H7 (cell line): Measurements from ENCODE around the gene HOMEZ. TPM values are rescaled to one million over a fixed set of nuclear protein-coding genes. Genes with fewer than 3 reads are reported as not detected.

Experiments
- DNase-seq: peaks from one replicate; pipeline ENCODE4 v3.0.0; 2012
- H3K27me3 ChIP-seq: 2 replicates; pipeline ENCODE4 v1.6.0; 2011; ENCODE audit warnings: mild to moderate bottlenecking, low read length; ENCODE audit not compliant: control insufficient read depth, insufficient read depth
- H3K36me3 ChIP-seq: replicated peaks from 2 replicates; pipeline ENCODE4 v1.5.1; 2011; ENCODE audit warnings: low read length; ENCODE audit not compliant: control insufficient read depth, insufficient read depth
- H3K4me3 ChIP-seq: 2 replicates; pipeline ENCODE4 v1.5.1; 2011; ENCODE audit warnings: low read depth, mild to moderate bottlenecking, control low read depth, low read length, moderate library complexity; ENCODE audit not compliant: insufficient read depth
- total RNA-seq: library from RNA; depleted of rRNA; stranded (reverse); fragments of >200 nt; shearing (Covaris generic); gene quantifications from 2 replicates; pipeline ENCODE4 v1.2.3, GENCODE V29; 2014

Gene HOMEZ
- total RNA-seq, 1 experiment from 2014 or later: 5.9 TPM

DNA sequence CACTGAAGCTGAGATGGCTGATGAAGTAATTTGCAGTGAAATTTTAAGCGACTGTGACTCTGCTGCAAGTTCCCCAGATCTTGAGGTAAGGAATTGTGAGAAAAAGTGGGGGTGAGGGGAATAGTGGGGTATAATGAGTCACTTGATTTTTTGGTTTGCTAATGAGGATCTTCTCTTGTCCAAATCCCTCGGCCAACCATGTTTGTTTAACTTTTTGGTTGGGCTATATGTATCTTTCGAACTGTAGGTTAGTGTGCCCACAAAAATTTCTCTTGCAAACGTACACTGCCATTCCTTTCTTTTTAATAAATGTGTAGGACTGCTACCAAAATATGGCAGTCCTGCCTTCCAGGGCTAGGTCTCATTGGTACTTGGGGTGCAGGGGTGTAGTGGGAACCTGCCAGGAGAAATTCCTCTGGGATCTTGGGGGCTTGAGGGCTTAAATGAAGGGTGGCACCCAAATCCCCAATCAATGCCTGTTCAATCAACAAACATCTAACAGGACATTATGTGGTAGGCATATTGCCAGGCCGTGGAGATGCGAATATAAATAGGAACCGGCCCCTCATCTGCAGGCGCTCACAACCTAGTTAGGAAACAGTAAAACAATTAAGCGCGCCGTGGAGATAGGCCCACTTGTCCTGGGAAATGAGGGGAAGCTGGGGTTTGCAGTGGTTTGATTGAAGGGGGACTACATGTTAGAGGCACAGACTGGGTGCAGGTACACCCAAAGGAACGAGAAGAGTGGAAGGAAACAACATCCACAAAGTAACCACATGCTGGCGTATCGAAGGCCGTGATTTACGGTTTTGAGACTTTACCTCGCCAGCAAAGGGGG is 34.0 kb upstream of the HOMEZ start:
- no peak for DNase-seq
- H3K27me3 ChIP-seq: no peaks in the 10 kb centered on the region
- peak overlapping the region; percentile 56 for H3K4me3 ChIP-seq
- peaks cover 19% of the 10 kb centered on the region for H3K36me3 ChIP-seq

DNA sequence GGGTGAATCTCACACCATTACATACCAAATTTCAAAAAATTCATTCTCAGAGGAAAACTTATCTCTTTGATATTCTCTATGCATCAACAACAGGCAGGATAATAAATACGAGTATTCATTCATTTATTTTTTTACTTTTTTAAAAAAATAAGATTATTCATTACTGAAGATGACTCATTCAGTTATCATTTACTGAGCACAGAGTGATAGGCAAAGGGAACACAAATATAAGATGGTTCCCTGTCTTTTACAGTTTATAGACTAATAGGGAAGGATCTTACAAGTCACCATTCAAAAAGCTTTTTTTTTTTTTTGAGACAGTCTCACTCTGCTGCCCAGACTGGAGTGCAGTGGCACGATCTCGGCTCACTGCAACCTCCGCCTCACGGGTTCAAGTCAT is 30.4 kb upstream of the HOMEZ start:
- H3K36me3 ChIP-seq: no peaks in the 10 kb centered on the region; the same call in 1 of the 2 replicates
- no peak overlapping the region for H3K4me3 ChIP-seq
- no peak for DNase-seq
- no peaks in the 10 kb centered on the region for H3K27me3 ChIP-seq

DNA sequence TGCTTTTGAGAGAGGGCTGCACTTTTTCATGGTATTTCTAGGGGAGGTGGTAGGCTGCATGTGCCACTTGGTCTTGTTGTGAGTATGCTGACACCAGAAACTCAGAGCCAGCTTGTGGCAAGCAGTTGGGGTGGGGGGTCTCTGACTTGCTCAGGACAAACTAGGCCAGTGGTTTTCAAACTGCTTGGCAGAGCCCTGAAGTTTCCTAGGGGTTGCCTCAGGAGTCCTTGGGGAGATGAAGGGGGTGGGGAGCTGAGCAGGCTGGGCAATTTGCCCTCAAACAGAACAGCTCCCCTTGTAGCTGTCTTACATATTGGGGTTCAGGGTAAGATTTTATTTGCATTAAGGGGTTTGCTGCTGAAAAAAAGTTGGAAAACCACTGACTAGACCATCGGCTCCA is 24.6 kb upstream of the HOMEZ start:
- H3K4me3 ChIP-seq: no peak overlapping the region
- no peaks in the 10 kb centered on the region for H3K27me3 ChIP-seq
- H3K36me3 ChIP-seq: peaks cover 7% of the 10 kb centered on the region
- DNase-seq: no peak

DNA sequence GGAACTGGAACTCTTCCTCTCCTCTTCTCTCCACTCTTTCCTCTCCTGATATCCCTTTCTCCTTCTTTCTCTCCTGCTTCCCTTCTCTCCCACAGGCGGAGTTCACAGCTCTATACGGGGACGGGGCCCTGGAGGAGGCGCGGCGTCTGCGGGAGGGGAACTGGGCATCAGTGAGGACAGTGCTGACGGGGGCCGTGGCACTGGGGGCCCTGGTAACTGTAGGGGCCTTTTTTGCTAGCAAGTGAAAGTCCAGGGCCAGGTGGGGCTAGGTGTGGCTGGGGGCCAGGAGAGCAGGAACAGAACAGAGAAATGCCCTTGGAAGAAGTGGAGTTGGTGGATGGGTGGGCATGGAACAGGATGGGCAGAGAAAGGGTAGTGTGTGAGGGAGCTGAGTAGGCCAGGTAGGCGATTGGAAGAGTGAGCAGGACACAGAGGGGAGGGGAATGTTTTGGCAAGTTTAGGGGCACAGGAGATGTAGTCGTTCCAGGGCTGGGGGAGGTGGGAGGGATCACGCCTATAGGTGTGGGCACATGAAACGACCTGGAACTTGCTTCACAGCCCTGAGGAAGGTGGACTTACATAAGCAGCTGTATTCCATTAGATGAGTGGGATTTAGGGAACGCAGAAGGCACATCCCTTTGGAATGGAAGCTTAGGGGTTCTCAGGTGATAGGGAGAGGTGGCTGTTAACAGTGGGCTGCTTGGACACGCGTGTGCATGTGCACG is 23.0 kb upstream of the HOMEZ start:
- Histone ChIP-seq H3K4me3 (no peak overlapping the region), H3K27me3 (no peaks in the 10 kb centered on the region), H3K36me3 (peaks cover 7% of the 10 kb centered on the region)
- no peak for DNase-seq

DNA sequence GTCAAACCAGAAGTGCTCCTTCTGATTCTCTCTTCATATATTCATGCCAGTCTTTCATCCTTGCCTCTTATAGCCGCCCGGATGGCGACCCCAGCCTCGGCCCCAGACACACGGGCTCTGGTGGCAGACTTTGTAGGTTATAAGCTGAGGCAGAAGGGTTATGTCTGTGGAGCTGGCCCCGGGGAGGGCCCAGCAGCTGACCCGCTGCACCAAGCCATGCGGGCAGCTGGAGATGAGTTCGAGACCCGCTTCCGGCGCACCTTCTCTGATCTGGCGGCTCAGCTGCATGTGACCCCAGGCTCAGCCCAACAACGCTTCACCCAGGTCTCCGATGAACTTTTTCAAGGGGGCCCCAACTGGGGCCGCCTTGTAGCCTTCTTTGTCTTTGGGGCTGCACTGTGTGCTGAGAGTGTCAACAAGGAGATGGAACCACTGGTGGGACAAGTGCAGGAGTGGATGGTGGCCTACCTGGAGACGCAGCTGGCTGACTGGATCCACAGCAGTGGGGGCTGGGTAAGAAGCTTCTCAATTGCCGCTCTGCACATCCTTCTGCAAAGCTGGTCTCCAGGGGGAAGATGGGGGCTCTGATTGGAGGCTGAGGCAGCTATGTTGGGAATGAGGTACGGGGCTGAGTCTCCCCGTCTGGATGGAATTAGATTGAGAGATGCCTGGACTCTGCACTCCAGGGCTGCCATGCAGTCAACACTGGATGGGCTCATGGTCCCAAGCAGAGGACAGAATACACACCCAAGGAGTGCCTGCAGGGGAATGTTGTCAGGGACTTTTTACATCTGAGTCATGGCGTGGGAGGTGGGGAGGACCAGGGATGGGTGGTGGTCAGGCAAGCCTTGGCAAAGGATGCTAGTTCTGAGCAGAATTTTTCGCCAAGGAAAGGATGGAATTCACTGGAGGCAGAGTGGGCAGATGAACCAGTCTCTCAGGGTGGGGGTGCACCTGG is 22.0 kb upstream of the HOMEZ start:
- H3K4me3 ChIP-seq: no peak overlapping the region
- DNase-seq: no peak
- H3K27me3 ChIP-seq: peaks cover 7% of the 10 kb centered on the region
- peaks cover 7% of the 10 kb centered on the region for H3K36me3 ChIP-seq

DNA sequence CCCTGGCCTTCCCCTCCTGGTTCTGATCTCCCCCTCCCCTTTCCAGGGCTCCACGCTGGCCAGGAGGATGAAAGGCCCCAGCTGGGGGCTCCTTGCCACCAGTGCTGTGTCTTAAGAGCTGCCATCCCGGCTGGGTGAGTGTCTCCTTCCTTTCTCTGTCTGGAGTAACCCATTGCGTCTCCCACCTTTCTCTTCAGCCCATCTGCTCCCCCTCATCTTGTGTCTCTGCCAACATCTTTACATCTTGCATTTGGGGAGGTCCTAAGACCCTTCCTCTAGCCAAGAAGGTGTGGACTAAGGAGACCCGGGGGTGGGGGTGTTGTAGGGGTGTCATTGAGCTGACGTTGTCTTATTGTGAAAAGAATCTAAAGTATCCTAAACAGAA is 21.2 kb upstream of the HOMEZ start:
- peaks cover 7% of the 10 kb centered on the region for H3K27me3 ChIP-seq
- H3K4me3 ChIP-seq: peak overlapping the region; percentile 89
- peaks cover 7% of the 10 kb centered on the region for H3K36me3 ChIP-seq
- no peak for DNase-seq

DNA sequence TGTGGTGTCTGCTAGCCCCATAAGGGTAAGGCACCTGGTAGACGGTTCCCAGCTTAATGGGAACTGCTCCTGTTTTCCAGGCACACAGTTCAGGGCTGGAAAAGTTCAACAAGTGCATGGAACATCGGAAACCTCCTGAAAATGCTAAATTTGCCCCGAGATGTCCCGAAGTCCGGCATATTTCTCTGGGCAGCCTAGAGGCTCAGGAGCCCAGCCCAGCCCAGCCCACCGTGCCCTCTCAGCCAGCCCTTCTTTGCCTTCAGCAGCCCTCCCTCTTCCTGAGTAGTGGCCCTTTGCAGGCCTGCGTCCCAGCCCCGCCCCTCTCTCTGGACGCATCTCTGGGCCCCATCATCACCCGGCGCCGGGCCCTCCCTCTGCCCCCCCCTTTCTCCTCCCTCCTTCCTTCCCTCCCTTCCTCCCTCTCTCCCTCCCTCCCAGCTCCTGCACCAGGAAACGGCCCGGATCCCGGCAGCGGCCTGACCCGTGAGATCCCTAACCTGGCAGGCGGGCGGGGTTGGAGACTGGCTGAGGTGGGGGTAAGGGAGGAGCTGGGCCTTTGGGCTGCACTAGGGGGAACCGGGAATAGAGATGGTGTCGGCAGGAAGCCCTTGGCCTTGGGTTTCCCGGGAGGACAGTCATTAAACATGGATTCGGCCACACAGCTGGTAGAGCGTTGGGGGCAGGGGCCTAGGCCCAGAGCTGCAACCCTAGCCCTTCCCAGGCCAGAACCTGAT is 20.6 kb upstream of the HOMEZ start, which contains the start of gene BCL2L2:
Gene BCL2L2 (plus strand): TSS at position 422 of the 734 bp plus-strand sequence. CDS start 935 bp downstream, outside the sequence.
- peaks cover 7% of the 10 kb centered on the region for H3K36me3 ChIP-seq
- peak within 1 kb of the TSS; percentile 89 for H3K4me3 ChIP-seq
- peaks cover 7% of the 10 kb centered on the region for H3K27me3 ChIP-seq
- DNase-seq: peak; percentile 94

DNA sequence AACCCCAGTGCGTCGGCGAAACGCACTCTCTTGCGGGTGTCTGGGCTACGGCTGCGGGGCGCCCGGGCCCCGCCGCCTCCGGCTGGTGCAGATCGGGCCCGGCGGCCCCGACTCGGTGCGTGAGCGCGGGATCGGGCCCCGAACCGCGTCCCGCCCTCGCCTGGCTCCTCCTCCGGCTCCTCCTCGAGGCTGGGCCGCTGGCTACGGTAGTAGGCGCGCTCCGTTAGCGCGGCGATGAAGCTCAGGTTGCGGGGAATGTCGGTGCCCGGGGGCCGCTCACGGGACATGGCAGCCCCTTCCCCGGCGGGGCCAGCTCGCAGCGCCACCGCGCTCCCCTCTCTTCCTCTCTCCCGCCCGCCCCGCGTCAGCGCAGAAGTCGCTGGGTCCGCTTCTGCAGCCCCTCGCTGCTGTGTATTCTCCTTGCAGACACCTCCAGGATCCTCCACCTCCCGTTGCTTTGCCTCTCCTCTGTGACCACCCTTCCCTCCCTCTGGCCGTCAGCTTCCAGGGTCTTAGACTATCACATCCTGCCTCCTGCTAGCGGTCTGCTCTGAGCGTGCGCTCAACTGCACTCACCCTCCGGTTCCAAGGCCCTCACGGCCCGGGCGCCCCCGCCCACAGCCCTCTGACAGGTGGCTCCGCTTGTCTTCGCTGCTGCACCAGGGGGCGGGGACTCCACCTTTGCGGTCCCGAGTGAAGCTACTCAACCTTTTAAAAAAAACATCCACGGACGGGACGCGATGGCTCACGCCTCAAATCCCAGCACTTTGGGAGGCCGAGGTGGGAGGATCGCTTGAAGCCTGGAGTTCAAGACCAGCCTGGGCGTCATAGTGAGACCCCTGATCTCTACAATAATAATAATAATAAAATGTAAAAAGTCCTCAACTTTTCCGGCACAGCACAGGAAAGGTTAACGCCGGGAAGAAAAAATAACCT is 16.6 kb upstream of the HOMEZ start, which contains the start of gene PPP1R3E:
Gene PPP1R3E (minus strand): TSS at position 570 of the 936 bp plus-strand sequence. CDS start 283 bp downstream, at position 287.
- peak; percentile 80 for DNase-seq
- Histone ChIP-seq H3K27me3 (peaks cover 28% of the 10 kb centered on the region), H3K36me3 (no peaks in the 10 kb centered on the region), H3K4me3 (peak within 1 kb of the TSS; percentile 80)

DNA sequence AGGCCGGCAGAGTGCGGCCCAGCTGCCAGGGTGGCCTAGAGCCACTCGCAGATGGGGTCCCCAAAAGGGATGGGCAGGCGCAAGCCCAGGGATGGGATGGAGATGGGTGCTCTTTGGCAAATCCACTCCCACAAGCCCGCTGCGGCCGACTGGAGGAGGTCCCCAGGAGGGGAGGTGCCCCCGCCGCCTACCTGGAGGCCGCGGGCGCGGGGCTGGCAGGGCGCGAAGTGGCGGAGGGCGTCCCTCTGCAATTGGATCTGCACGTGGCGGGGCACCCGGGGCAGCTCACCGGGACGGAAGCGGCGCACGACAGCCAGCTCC is 16.0 kb upstream of the HOMEZ start:
- peaks cover 34% of the 10 kb centered on the region for H3K27me3 ChIP-seq
- DNase-seq: no peak
- peak overlapping the region; percentile 80 for H3K4me3 ChIP-seq
- H3K36me3 ChIP-seq: no peaks in the 10 kb centered on the region

DNA sequence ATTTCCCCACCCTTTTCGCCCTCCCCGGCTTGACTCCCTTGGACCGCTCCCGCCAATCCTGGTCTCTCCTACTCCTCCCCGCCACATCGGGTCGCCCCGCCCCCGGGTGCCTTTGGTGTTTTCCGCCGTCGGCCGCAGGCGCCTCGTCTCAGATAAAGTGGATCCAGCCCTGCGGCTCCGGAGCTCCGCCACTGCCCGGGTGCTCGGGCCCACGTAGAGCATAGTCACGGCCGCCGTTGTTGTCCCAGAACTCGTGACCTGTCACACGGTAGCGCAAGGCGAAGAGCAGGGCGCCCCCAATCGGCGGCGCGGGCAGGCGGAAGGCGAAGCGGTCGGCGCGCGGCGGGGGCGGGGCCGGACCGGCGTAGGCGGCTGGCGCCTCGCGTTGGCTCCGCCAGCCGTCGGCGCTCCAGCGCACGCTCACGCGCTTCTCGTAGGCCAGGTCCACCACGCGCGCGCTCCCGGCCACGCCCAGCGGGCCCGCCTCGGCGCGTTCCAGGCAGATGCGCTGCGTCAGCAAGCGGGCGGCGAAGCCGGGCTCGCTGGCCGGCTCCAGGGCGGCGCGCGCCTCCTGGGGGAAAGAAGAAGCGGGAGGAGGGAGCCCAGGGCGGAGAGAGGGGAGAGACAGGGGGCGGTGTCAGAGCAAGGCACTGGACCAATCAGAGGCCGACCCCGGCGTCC is 15.5 kb upstream of the HOMEZ start:
- DNase-seq: peak; percentile 99
- Histone ChIP-seq H3K27me3 (peaks cover 39% of the 10 kb centered on the region), H3K36me3 (no peaks in the 10 kb centered on the region), H3K4me3 (peak overlapping the region; percentile 80)

DNA sequence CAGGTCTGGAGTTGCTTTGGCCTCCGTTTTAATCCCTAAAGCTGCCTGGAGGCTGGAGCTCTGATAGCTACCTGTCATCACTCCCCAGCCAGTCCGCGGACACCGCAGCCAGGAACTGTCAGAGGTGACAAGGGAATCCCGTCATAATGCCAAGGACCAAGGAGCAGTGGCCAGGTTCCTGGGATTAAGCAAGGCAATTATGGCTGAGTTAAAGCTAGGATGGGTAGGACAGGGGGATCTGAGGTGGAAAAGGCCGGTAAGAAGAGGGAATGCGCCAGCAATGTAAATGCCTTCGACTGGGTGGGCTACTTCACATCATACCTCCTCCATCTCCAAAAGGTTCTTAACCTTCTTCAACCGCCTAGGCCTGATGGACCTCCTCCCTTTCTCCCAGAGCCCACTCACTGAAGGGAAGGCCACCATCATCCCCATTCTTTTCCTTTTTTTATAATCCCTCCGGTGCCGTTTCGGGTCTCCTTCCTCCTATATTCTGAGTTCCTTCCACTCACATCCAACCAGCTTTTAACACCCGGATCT is 14.8 kb upstream of the HOMEZ start:
- Histone ChIP-seq H3K36me3 (no peaks in the 10 kb centered on the region), H3K27me3 (peaks cover 46% of the 10 kb centered on the region), H3K4me3 (peak overlapping the region; percentile 80)
- DNase-seq: peak; percentile 41

DNA sequence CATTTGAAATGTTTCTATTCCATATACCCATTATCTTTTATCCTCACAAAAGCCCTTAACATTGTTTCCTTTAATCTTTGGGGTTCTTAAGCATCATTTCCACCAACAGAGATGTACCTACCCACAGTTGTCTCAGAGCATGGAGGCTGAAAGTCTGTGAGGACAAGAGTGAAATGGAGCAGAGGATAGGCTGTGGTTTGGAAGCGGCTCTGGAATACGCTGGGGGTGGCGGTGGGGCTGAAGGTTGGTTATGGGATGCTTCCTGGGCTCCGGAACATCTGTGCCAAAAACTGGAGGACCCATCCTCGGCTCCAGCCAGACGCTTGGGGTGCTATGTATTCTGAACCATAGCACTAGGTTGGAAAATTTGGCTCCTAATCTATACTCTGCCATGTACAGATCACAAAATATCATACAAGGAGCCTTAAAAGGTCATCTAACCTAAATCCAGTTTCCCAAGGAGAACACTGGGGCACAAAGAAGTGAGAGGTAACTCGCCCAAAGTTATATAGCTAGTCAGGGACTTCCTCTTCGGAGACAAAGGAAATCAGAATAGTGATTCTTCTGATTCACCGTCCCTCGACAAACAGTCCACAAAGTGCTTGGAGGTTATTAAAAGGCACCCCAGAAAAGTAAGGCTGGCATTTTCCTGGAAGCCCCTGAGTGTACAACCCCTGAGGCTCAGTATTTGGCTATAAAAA is 14.2 kb upstream of the HOMEZ start:
- no peak overlapping the region; the same call in 1 of the 2 replicates for H3K4me3 ChIP-seq
- no peaks in the 10 kb centered on the region for H3K36me3 ChIP-seq
- DNase-seq: no peak
- H3K27me3 ChIP-seq: peaks cover 52% of the 10 kb centered on the region
